H9 (cell line): ENCODE results near the gene DEDD2. TPM values are rescaled to one million over a fixed set of nuclear protein-coding genes. Genes with fewer than 3 reads are reported as not detected.

Experiments used
- DNase-seq: peaks from one replicate; pipeline ENCODE4 v3.0.0-alpha.2; 2017
- H2AFZ ChIP-seq: one replicate; pipeline ENCODE4 v1.6.1; 2013; ENCODE audit warnings: mild to moderate bottlenecking, low read length, control low read depth, moderate library complexity
- H2AK5ac ChIP-seq: 2 replicates; pipeline ENCODE4 v1.6.1; 2013; ENCODE audit warnings: low read length, control low read depth, mixed read lengths; ENCODE audit not compliant: insufficient read length
- H2BK120ac ChIP-seq: one replicate; pipeline ENCODE4 v1.6.1; 2013; ENCODE audit warnings: low read depth, mild to moderate bottlenecking, low read length, control low read depth, inconsistent platforms; ENCODE audit not compliant: poor library complexity, severe bottlenecking
- H2BK12ac ChIP-seq: 2 replicates; pipeline ENCODE4 v1.6.1; 2013; ENCODE audit warnings: low read length, control low read depth, mixed read lengths, low read depth; ENCODE audit not compliant: insufficient read length
- H2BK15ac ChIP-seq: 2 replicates; pipeline ENCODE4 v1.6.1; 2013; ENCODE audit warnings: low read depth, low read length, control low read depth
- H2BK20ac ChIP-seq: one replicate; pipeline ENCODE4 v1.6.1; 2013; ENCODE audit warnings: low read depth, mild to moderate bottlenecking, low read length, control low read depth, inconsistent platforms; ENCODE audit not compliant: poor library complexity, severe bottlenecking
- H2BK5ac ChIP-seq: 2 replicates; pipeline ENCODE4 v1.6.1; 2013; ENCODE audit warnings: low read length, control low read depth, mixed read lengths; ENCODE audit not compliant: insufficient read length
- H3K14ac ChIP-seq: 2 replicates; pipeline ENCODE4 v1.6.1; 2013; ENCODE audit warnings: low read length, control low read depth; ENCODE audit not compliant: insufficient read depth
- H3K18ac ChIP-seq: 2 replicates; pipeline ENCODE4 v1.6.1; 2013; ENCODE audit warnings: low read depth, mild to moderate bottlenecking, mixed read lengths, low read length, control low read depth; ENCODE audit not compliant: insufficient read length
- H3K23ac ChIP-seq: 2 replicates; pipeline ENCODE4 v1.6.1; 2013; ENCODE audit warnings: low read length, control low read depth, mixed read lengths, low read depth; ENCODE audit not compliant: insufficient read length
- H3K23me2 ChIP-seq: 2 replicates; pipeline ENCODE4 v1.6.1; 2013; ENCODE audit warnings: low read depth, mild to moderate bottlenecking, mixed read lengths, low read length, control low read depth; ENCODE audit not compliant: insufficient read length, poor library complexity, severe bottlenecking
- H3K27ac ChIP-seq: 2 replicates; pipeline ENCODE4 v1.5.1; 2013; ENCODE audit warnings: low read length, control low read depth, mixed read lengths, low read depth; ENCODE audit not compliant: insufficient read length
- H3K27me3 ChIP-seq: 2 replicates; pipeline ENCODE4 v1.6.1; 2013; ENCODE audit warnings: low read length, control low read depth, inconsistent platforms; ENCODE audit not compliant: insufficient read depth
- H3K4ac ChIP-seq: 2 replicates; pipeline ENCODE4 v1.6.1; 2013; ENCODE audit warnings: low read depth, mild to moderate bottlenecking, control low read depth, inconsistent platforms, low read length, moderate library complexity
- H3K4me1 ChIP-seq: 2 replicates; pipeline ENCODE4 v1.6.1; 2013; ENCODE audit warnings: low read length, control low read depth, inconsistent platforms; ENCODE audit not compliant: insufficient read depth
- H3K4me2 ChIP-seq: 2 replicates; pipeline ENCODE4 v1.6.1; 2013; ENCODE audit warnings: low read length, control low read depth, mixed read lengths; ENCODE audit not compliant: insufficient read length, insufficient read depth
- H3K56ac ChIP-seq: 2 replicates; pipeline ENCODE4 v1.6.1; 2013; ENCODE audit warnings: low read depth, mild to moderate bottlenecking, mixed read lengths, low read length, control low read depth; ENCODE audit not compliant: insufficient read length
- H3K79me1 ChIP-seq: 2 replicates; pipeline ENCODE4 v1.6.1; 2013; ENCODE audit warnings: low read depth, mild to moderate bottlenecking, moderate library complexity, low read length, control low read depth, inconsistent platforms; ENCODE audit not compliant: insufficient read depth, poor library complexity, severe bottlenecking
- H3K79me2 ChIP-seq: 2 replicates; pipeline ENCODE4 v1.6.1; 2013; ENCODE audit warnings: low read length, control low read depth, inconsistent platforms; ENCODE audit not compliant: insufficient read depth
- H3K9ac ChIP-seq: 2 replicates; pipeline ENCODE4 v1.6.1; 2013; ENCODE audit warnings: low read length, control low read depth, mixed read lengths; ENCODE audit not compliant: insufficient read length; ENCODE audit errors: extremely low read depth
- H3K9me3 ChIP-seq: one replicate; pipeline ENCODE4 v1.6.1; 2013; ENCODE audit warnings: low read depth, low read length, inconsistent platforms; ENCODE audit not compliant: control insufficient read depth
- H3T11ph ChIP-seq: one replicate; pipeline ENCODE4 v1.6.1; 2013; ENCODE audit warnings: mild to moderate bottlenecking, low read length, control low read depth, inconsistent platforms
- H4K20me1 ChIP-seq: one replicate; pipeline ENCODE4 v1.6.1; 2013; ENCODE audit not compliant: control insufficient read depth, insufficient read length, insufficient read depth
- H4K5ac ChIP-seq: 2 replicates; pipeline ENCODE4 v1.6.1; 2013; ENCODE audit warnings: low read depth, mild to moderate bottlenecking, mixed read lengths, low read length, control low read depth; ENCODE audit not compliant: insufficient read length
- H4K8ac ChIP-seq: replicated peaks from 2 replicates; pipeline ENCODE4 v1.6.1; 2013; ENCODE audit warnings: low read length, control low read depth, mixed read lengths, low read depth; ENCODE audit not compliant: insufficient read length
- H4K91ac ChIP-seq: 2 replicates; pipeline ENCODE4 v1.6.1; 2013; ENCODE audit warnings: low read depth, mild to moderate bottlenecking, moderate library complexity, mixed read lengths, low read length, control low read depth; ENCODE audit not compliant: insufficient read length
- H3K27ac Mint-ChIP-seq, 3 experiments: 2 replicates in 2 of 3; 3 replicates in 1 of 3; pipeline ENCODE4 v1.8.0; 2020 to 2021; ENCODE audit warnings: mixed read lengths in 3 of 3, mild to moderate bottlenecking in 1 of 3, moderate library complexity in 1 of 3
- H3K27me3 Mint-ChIP-seq: 2 replicates; pipeline ENCODE4 v1.8.0; 2021; ENCODE audit warnings: low read depth, mild to moderate bottlenecking, moderate library complexity, mixed read lengths
- H3K36me3 Mint-ChIP-seq, 3 experiments: 2 replicates in 2 of 3; 3 replicates in 1 of 3; pipeline ENCODE4 v1.8.0; 2020 to 2021; ENCODE audit warnings: low read depth in 3 of 3, mixed read lengths in 3 of 3; ENCODE audit not compliant: insufficient read depth in 1 of 3
- H3K4me1 Mint-ChIP-seq, 2 experiments: 2 replicates each; pipeline ENCODE4 v1.8.0; 2020; ENCODE audit warnings: mixed read lengths in 2 of 2
- H3K4me3 Mint-ChIP-seq, 2 experiments: 2 replicates in 1 of 2; 3 replicates in 1 of 2; pipeline ENCODE4 v1.8.0; 2020 to 2021; ENCODE audit warnings: mild to moderate bottlenecking in 2 of 2, mixed read lengths in 2 of 2, moderate library complexity in 1 of 2
- H3K9me3 Mint-ChIP-seq, 2 experiments: 2 replicates in 1 of 2; 3 replicates in 1 of 2; pipeline ENCODE4 v1.8.0; 2020; ENCODE audit warnings: mild to moderate bottlenecking in 2 of 2, mixed read lengths in 2 of 2, moderate library complexity in 1 of 2
- CTCF ChIP-seq: fragments of 200-600 bp; sonication (generic); conservative IDR thresholded peaks from 3 replicates; pipeline ENCODE4 v1.8.0; 2021; ENCODE audit warnings: antibody characterized with exemption, mild to moderate bottlenecking
- WGBS: extraction: QIAGEN DNeasy Blood & Tissue Kit; methylation state at CpG from one replicate; pipeline ENCODE4 v1.1.7; 2013; ENCODE audit warnings: missing lambda C conversion rate, low lambda C conversion rate, mixed read lengths; ENCODE audit not compliant: insufficient read length; ENCODE audit errors: extremely low coverage; 5-methylcytosine and 5-hydroxymethylcytosine counted together
- total RNA-seq: library from RNA; stranded (reverse); gene quantifications from 2 replicates; pipeline ENCODE4 v1.2.1, GENCODE V29; 2021

DEDD2 gene
- total RNA-seq, 1 experiment from 2014 or later, result 32.3 TPM

DNA sequence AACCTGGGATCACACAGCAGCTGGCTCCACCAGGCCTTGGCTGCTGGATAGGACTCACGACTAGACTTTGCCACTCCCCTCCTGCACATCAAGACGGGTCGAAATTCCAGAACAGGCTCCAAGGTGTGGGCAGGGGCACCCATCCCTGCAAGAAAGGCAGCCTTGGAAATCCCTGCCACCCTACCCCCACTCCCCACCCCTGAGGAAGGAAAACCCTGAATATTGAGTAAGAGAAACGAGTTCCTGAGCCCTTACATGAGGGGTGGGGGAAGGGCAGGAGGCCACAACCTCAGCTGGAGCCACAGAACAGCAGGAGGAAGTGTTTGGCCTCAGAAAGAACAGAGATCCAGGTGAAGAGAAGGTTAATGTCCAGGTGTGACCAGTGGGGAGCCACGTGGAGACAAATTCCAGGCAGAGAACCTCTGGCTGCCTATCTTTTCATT lies 20.1 kb downstream of the DEDD2 start:
- Histone ChIP-seq H3T11ph (no peak overlapping the region), H3K79me2 (no peaks in the 10 kb centered on the region), H2AK5ac (no peak overlapping the region), H2BK12ac (no peak overlapping the region), H3K23me2 (no peaks in the 10 kb centered on the region), H2BK15ac (no peak overlapping the region), H3K23ac (no peak overlapping the region), H3K18ac (no peak overlapping the region), H4K5ac (no peak overlapping the region), H3K27ac (no peak overlapping the region), H3K4ac (no peak overlapping the region), H2BK5ac (no peak overlapping the region), H3K4me1 (peaks cover 4% of the 10 kb centered on the region; the same call in 1 of the 2 replicates), H3K56ac (no peak overlapping the region), H3K4me2 (peak overlapping the region; percentile 6), H3K14ac (no peak overlapping the region), H2BK120ac (no peak overlapping the region), H3K9ac (no peak overlapping the region), H2AFZ (no peak overlapping the region), H3K79me1 (no peaks in the 10 kb centered on the region), H3K9me3 (no peaks in the 10 kb centered on the region), H2BK20ac (no peak overlapping the region), H4K20me1 (no peaks in the 10 kb centered on the region), H3K27me3 (no peaks in the 10 kb centered on the region), H4K91ac (no peak overlapping the region), H4K8ac (no peak overlapping the region)
- Mint-ChIP-seq H3K4me3 (peak overlapping the region in 1 of 2 experiments; percentile 65; a peak in 3 of 5 replicates), H3K9me3 (peaks cover 6 to 8% of the 10 kb centered on the region in 2 experiments; a peak in 4 of 5 replicates), H3K36me3 (peaks cover 35 to 68% (median 64%) of the 10 kb centered on the region in 3 experiments), H3K4me1 (peaks cover 24 to 38% of the 10 kb centered on the region in 2 experiments), H3K27me3 (peaks cover 16% of the 10 kb centered on the region), H3K27ac (peak overlapping the region; percentile 68 to 90 (median 85); a peak in 5 of 7 replicates)
- peak; percentile 66 for DNase-seq
- no peak for TF ChIP-seq CTCF
- no CpG with 5 or more reads among the region's 5 CpGs for WGBS
